H1 (cell line): ENCODE measurements around the gene SF3B3. TPM values are rescaled to one million over a fixed set of nuclear protein-coding genes. Genes with fewer than 3 reads are reported as not detected.

Experiments
- CTCF ChIA-PET: fragments of 300-600 bp; sonication (Branson Sonifier 250); formaldehyde crosslinking; loops from one replicate; lab custom pipeline; 2021; ENCODE audit not compliant: partially characterized antibody; lab: Charles Lee
- POLR2A ChIA-PET: fragments of 300-600 bp; sonication (Branson Sonifier 250); formaldehyde crosslinking; loops from one replicate; lab custom pipeline; 2021; ENCODE audit warnings: inconsistent platforms; ENCODE audit not compliant: partially characterized antibody; lab: Charles Lee
- DNase-seq, 2 experiments: peaks; one replicate each; pipeline versions ENCODE4 v3.0.0 to v3.0.0-alpha.2; 2010 to 2022; ENCODE audit warnings: low spot score in 2 of 2, low read depth in 1 of 2, mixed read lengths in 1 of 2
- FAIRE-seq: peaks from 2 replicates; lab custom pipeline; 2011; peaks lifted over from hg19 to GRCh38; lab: Jason Lieb, UNC
- H2AFZ ChIP-seq: 2 replicates; pipeline ENCODE4 v1.8.1; 2012; ENCODE audit warnings: low read length, inconsistent platforms
- H2AK5ac ChIP-seq: 2 replicates; pipeline ENCODE4 v1.6.1; 2013; ENCODE audit warnings: low read depth, low read length
- H2BK120ac ChIP-seq: replicated peaks from 2 replicates; pipeline ENCODE3; 2013; ENCODE audit warnings: low read depth, low read length, inconsistent platforms
- H2BK12ac ChIP-seq: 2 replicates; pipeline ENCODE4 v1.6.1; 2013; ENCODE audit warnings: low read depth, low read length
- H2BK15ac ChIP-seq: 2 replicates; pipeline ENCODE4 v1.6.1; 2013; ENCODE audit warnings: low read length
- H2BK20ac ChIP-seq: 2 replicates; pipeline ENCODE4 v1.6.1; 2013; ENCODE audit warnings: low read length
- H2BK5ac ChIP-seq: 2 replicates; pipeline ENCODE4 v1.6.1; 2013; ENCODE audit warnings: low read depth, low read length
- H3K14ac ChIP-seq: 2 replicates; pipeline ENCODE4 v1.6.1; 2013; ENCODE audit warnings: inconsistent platforms; ENCODE audit not compliant: insufficient read length
- H3K18ac ChIP-seq: 2 replicates; pipeline ENCODE4 v1.6.1; 2013; ENCODE audit warnings: low read length; ENCODE audit errors: extremely low read depth
- H3K23ac ChIP-seq: 2 replicates; pipeline ENCODE4 v1.6.1; 2013; ENCODE audit warnings: inconsistent platforms; ENCODE audit not compliant: insufficient read length
- H3K23me2 ChIP-seq: 2 replicates; pipeline ENCODE4 v1.6.1; 2013; ENCODE audit warnings: low read depth, low read length
- H3K27ac ChIP-seq: 2 replicates; pipeline ENCODE4 v1.6.1; 2011; ENCODE audit warnings: low read depth, low read length, inconsistent platforms
- H3K27me3 ChIP-seq, 4 experiments: replicated peaks in 1 of 4; 1 replicate in 1 of 4; 2 replicates in 3 of 4; pipeline versions ENCODE4 v1.6.1 to v1.8.1; 2011 to 2013; ENCODE audit warnings: low read length in 3 of 4, mild to moderate bottlenecking in 3 of 4, inconsistent platforms in 2 of 4, mixed read lengths in 2 of 4, moderate library complexity in 1 of 4; ENCODE audit not compliant: control insufficient read depth in 3 of 4, insufficient read depth in 3 of 4; ENCODE audit errors: extremely low read depth in 1 of 4
- H3K36me3 ChIP-seq, 4 experiments: 2 replicates each; pipeline versions ENCODE4 v1.6.1 to v1.8.1; 2011 to 2013; ENCODE audit warnings: mild to moderate bottlenecking in 4 of 4, low read length in 3 of 4, moderate library complexity in 2 of 4, control low read depth in 1 of 4, inconsistent platforms in 1 of 4; ENCODE audit not compliant: insufficient read depth in 4 of 4, control insufficient read depth in 2 of 4
- H3K4ac ChIP-seq: replicated peaks from 2 replicates; pipeline ENCODE3; 2013; ENCODE audit warnings: low read length, low read depth, mixed read lengths, inconsistent platforms; ENCODE audit not compliant: insufficient read length
- H3K4me1 ChIP-seq, 4 experiments: replicated peaks in 1 of 4; 1 replicate in 1 of 4; 2 replicates in 3 of 4; pipeline versions ENCODE4 v1.6.1 to v1.8.1; 2011 to 2013; ENCODE audit warnings: low read length in 3 of 4, inconsistent platforms in 2 of 4, mixed read lengths in 1 of 4; ENCODE audit not compliant: insufficient read depth in 4 of 4, control insufficient read depth in 3 of 4
- H3K4me2 ChIP-seq, 2 experiments: 2 replicates each; pipeline versions ENCODE4 v1.6.1 to v1.8.1; 2011 to 2013; ENCODE audit warnings: low read depth in 2 of 2, low read length in 2 of 2, control low read depth in 1 of 2, inconsistent platforms in 1 of 2, mild to moderate bottlenecking in 1 of 2; ENCODE audit not compliant: insufficient read depth in 1 of 2
- H3K4me3 ChIP-seq, 4 experiments: fragments of 200-600, 300-600 bp in 1 of 4; sonication (generic), shearing (Covaris generic), sonication (Bioruptor Twin) in 1 of 4; 2 replicates each; pipeline versions ENCODE4 v1.5.1 to v1.8.1; 2011 to 2016; ENCODE audit warnings: low read length in 4 of 4, low read depth in 3 of 4, control low read depth in 2 of 4, inconsistent platforms in 2 of 4, mild to moderate bottlenecking in 2 of 4, mixed read lengths in 1 of 4, moderate library complexity in 1 of 4; ENCODE audit not compliant: insufficient read depth in 2 of 4; ENCODE audit errors: extremely low read depth in 1 of 4
- H3K56ac ChIP-seq: replicated peaks from 2 replicates; pipeline ENCODE3; 2013; ENCODE audit warnings: low read depth, mild to moderate bottlenecking, mixed read lengths, low read length, inconsistent platforms; ENCODE audit not compliant: insufficient read length
- H3K79me1 ChIP-seq: 2 replicates; pipeline ENCODE4 v1.6.1; 2013; ENCODE audit warnings: low read depth, low read length, control low read depth
- H3K79me2 ChIP-seq, 2 experiments: 2 replicates each; pipeline versions ENCODE4 v1.6.1 to v1.8.1; 2012 to 2013; ENCODE audit warnings: low read length in 2 of 2, mild to moderate bottlenecking in 2 of 2, inconsistent platforms in 1 of 2; ENCODE audit not compliant: insufficient read depth in 2 of 2, control insufficient read depth in 1 of 2
- H3K9ac ChIP-seq, 4 experiments: replicated peaks in 1 of 4; 1 replicate in 1 of 4; 2 replicates in 3 of 4; pipeline versions ENCODE4 v1.6.1 to v1.8.1; 2011 to 2013; ENCODE audit warnings: low read depth in 3 of 4, low read length in 3 of 4, control low read depth in 2 of 4, mild to moderate bottlenecking in 2 of 4, moderate library complexity in 2 of 4, inconsistent platforms in 1 of 4; ENCODE audit errors: extremely low read depth in 1 of 4
- H3K9me3 ChIP-seq, 2 experiments: 2 replicates each; pipeline versions ENCODE4 v1.6.1 to v1.8.1; 2012 to 2013; ENCODE audit warnings: mild to moderate bottlenecking in 2 of 2, moderate library complexity in 2 of 2, control low read depth in 1 of 2, inconsistent platforms in 1 of 2, low read depth in 1 of 2, low read length in 1 of 2, mixed read lengths in 1 of 2; ENCODE audit not compliant: insufficient read depth in 2 of 2
- H4K20me1 ChIP-seq, 2 experiments: replicated peaks in 1 of 2; 2 replicates each; pipeline versions ENCODE3 to v1.8.1; 2011 to 2013; ENCODE audit warnings: inconsistent platforms in 2 of 2, low read length in 2 of 2, mild to moderate bottlenecking in 1 of 2; ENCODE audit not compliant: insufficient read depth in 2 of 2, control insufficient read depth in 1 of 2
- H4K5ac ChIP-seq: 2 replicates; pipeline ENCODE4 v1.6.1; 2013; ENCODE audit warnings: low read length, low read depth, mixed read lengths, inconsistent platforms; ENCODE audit not compliant: insufficient read length
- H4K8ac ChIP-seq: 2 replicates; pipeline ENCODE4 v1.8.0; 2013; ENCODE audit warnings: mild to moderate bottlenecking, moderate library complexity, low read length, inconsistent platforms; ENCODE audit not compliant: insufficient read depth; ENCODE audit errors: extremely low read depth
- H4K91ac ChIP-seq: replicated peaks from 2 replicates; pipeline ENCODE3; 2013; ENCODE audit warnings: low read length, mixed read lengths, inconsistent platforms; ENCODE audit not compliant: insufficient read length
- ATF3 ChIP-seq: IDR thresholded peaks from 2 replicates; pipeline ENCODE4 v1.6.1; 2011; ENCODE audit warnings: low read depth, mild to moderate bottlenecking, low read length; ENCODE audit not compliant: insufficient read depth
- E2F6 ChIP-seq: IDR thresholded peaks from 2 replicates; pipeline ENCODE4 v1.6.1; 2012; ENCODE audit warnings: inconsistent platforms
- HDAC6 ChIP-seq: IDR thresholded peaks from one replicate; pipeline ENCODE4 v1.7.1; 2012; ENCODE audit warnings: low read depth, mild to moderate bottlenecking, inconsistent platforms, low read length, moderate library complexity
- JUND ChIP-seq: IDR thresholded peaks from 2 replicates; pipeline ENCODE4 v1.6.1; 2011; ENCODE audit warnings: mild to moderate bottlenecking, improper control_type of control experiment, low read length
- PHF8 ChIP-seq: fragments of 200-600 bp; sonication (generic); conservative IDR thresholded peaks from 2 replicates; pipeline ENCODE4 v1.7.1; 2012; ENCODE audit warnings: low read depth, mild to moderate bottlenecking, inconsistent platforms, low read length, moderate library complexity
- RBBP5 ChIP-seq: IDR thresholded peaks from 2 replicates; pipeline ENCODE4 v1.7.1; 2012; ENCODE audit warnings: low read depth, mild to moderate bottlenecking, inconsistent platforms, low read length, moderate library complexity, borderline replicate concordance
- RNF2 ChIP-seq: fragments of 200-900, 300-1000 bp; sonication (generic); IDR thresholded peaks from 2 replicates; pipeline ENCODE4 v1.7.1; 2016; ENCODE audit warnings: borderline replicate concordance, low read depth, mild to moderate bottlenecking, antibody characterized with exemption, low read length; ENCODE audit not compliant: poor library complexity, severe bottlenecking; ENCODE audit errors: missing control alignments
- SIX5 ChIP-seq: IDR thresholded peaks from 2 replicates; pipeline ENCODE4 v1.6.1; 2011; ENCODE audit warnings: mild to moderate bottlenecking, low read depth, low read length
- TCF12 ChIP-seq: IDR thresholded peaks from 2 replicates; pipeline ENCODE4 v1.6.1; 2011; ENCODE audit warnings: low read depth, mild to moderate bottlenecking, low read length
- TEAD4 ChIP-seq: IDR thresholded peaks from 2 replicates; pipeline ENCODE4 v1.6.1; 2012; ENCODE audit warnings: low read depth, low read length, inconsistent platforms, mixed read lengths
- ZNF274 ChIP-seq: IDR thresholded peaks from 2 replicates; pipeline ENCODE4 v1.7.0; 2012; ENCODE audit warnings: low read length, borderline replicate concordance; ENCODE audit errors: extremely low read depth
- WGBS, 2 experiments: shearing (Covaris generic) in 1 of 2; methylation state at CpG; one replicate each; pipeline versions ENCODE4 v1.1.6 to v1.1.7; 2013 to 2015; ENCODE audit warnings: low lambda C conversion rate in 2 of 2, mixed read lengths in 2 of 2, inconsistent platforms in 1 of 2, low coverage in 1 of 2, missing lambda C conversion rate in 1 of 2; ENCODE audit not compliant: insufficient replicate concordance in 2 of 2, insufficient coverage in 1 of 2, insufficient read length in 1 of 2; ENCODE audit errors: extremely low coverage in 1 of 2, missing lambda C conversion rate in 1 of 2; 5-methylcytosine and 5-hydroxymethylcytosine counted together
- polyA plus RNA-seq, 7 experiments: library from polyadenylated mRNA; depleted of rRNA in 3 of 7; stranded (reverse) in 5 of 7; unstranded in 2 of 7; fragments of >200 nt in 5 of 7; fragments of 200-250 nt in 2 of 7; gene quantifications; 1 replicate in 5 of 7; 2 replicates in 1 of 7; 4 replicates in 1 of 7; pipeline versions ENCODE4 v1.2.1 to v1.2.3, GENCODE V29; 2011 to 2013; ENCODE audit warnings: missing spikeins in 2 of 7, mixed read lengths in 2 of 7
- total RNA-seq: library from RNA; stranded (reverse); fragmentation: NEBNext Ultra II Directional; extraction: Animal tissue kit (Norgen Biotek cat#: 25700); gene quantifications from 2 replicates; pipeline ENCODE4 v1.2.1, GENCODE V29; 2021

Gene SF3B3
- total and polyA plus RNA-seq, 2 of the 8 experiments (the other 6 are each of a cell fraction or from before 2014, with no cell fraction given), result 241 to 521 TPM

GRCh38 chr16:70612931-70613330 is 89.3 kb downstream of the SF3B3 start:
- no peak overlapping the region for H2BK12ac ChIP-seq
- H2BK15ac ChIP-seq, result no peak overlapping the region
- H3K79me2 ChIP-seq, result peaks cover 0 to 3% of the 10 kb centered on the region in 2 experiments; a peak in 1 of 4 replicates
- FAIRE-seq (no peak), DNase-seq (no peak)
- no peak overlapping the region for H4K8ac ChIP-seq
- ChIA-PET POLR2A (interaction anchor here (0.9 to 8.7 kb wide), 12 partner anchors 7 to 40 kb away, joined by 3 to 75 read pairs (median 10); no protein-coding TSS in a partner anchor), CTCF (interaction anchor here (1.1 to 4.2 kb wide), 7 partner anchors 11 to 67 kb away, joined by 3 to 32 read pairs (median 13); no protein-coding TSS in a partner anchor)
- H2AFZ ChIP-seq, result no peak overlapping the region
- 96% methylated on average over 8 of the region's 8 CpGs; no CpG with 5 or more reads in 1 of the 2 experiments for WGBS, 2 experiments
- H2BK5ac ChIP-seq, result no peak overlapping the region
- H2AK5ac ChIP-seq, result no peak overlapping the region
- no peaks in the 10 kb centered on the region for H3K27me3 ChIP-seq
- H3K14ac ChIP-seq, result no peak overlapping the region
- peaks cover 2 to 15% (median 8%) of the 10 kb centered on the region in 4 experiments; a peak in 6 of 8 replicates for H3K36me3 ChIP-seq
- H3K56ac ChIP-seq, result no peak overlapping the region
- H2BK20ac ChIP-seq, result no peak overlapping the region
- TF ChIP-seq JUND (no peak), RNF2 (no peak), ATF3 (no peak), PHF8 (no peak), TEAD4 (no peak), RBBP5 (no peak), SIX5 (no peak), E2F6 (no peak), ZNF274 (no peak), HDAC6 (no peak), TCF12 (no peak)
- TF ChIP-seq, all 59 proteins: peak for 0
- Histone ChIP-seq H3K23ac (no peak overlapping the region), H4K20me1 (peaks cover 0 to 2% of the 10 kb centered on the region in 2 experiments), H4K91ac (no peak overlapping the region), H3K23me2 (no peaks in the 10 kb centered on the region), H3K4ac (no peak overlapping the region), H2BK120ac (no peak overlapping the region), H3K79me1 (no peaks in the 10 kb centered on the region; the same call in 1 of the 2 replicates), H3K9me3 (no peaks in the 10 kb centered on the region), H3K4me3 (no peak overlapping the region), H3K27ac (no peak overlapping the region), H3K9ac (no peak overlapping the region), H4K5ac (no peak overlapping the region), H3K4me1 (peaks cover 0 to 3% (median 0%) of the 10 kb centered on the region in 4 experiments; a peak in 2 of 7 replicates), H3K4me2 (no peak overlapping the region), H3K18ac (no peak overlapping the region)
